ENCODE data around the gene MAMDC2. TPM values are rescaled to one million over a fixed set of nuclear protein-coding genes. Genes with fewer than 3 reads are reported as not detected.

Gene MAMDC2
- total RNA-seq, 1 experiment from 2014 or later = 4.6 TPM

GRCh38 chr9:70105147-70105546 lies 61.5 kb downstream of the MAMDC2 start:
- no peak overlapping the region for H3K4ac ChIP-seq (ENCODE audit: low read depth, low read length)
- H2BK20ac ChIP-seq (ENCODE audit: low read depth, low read length, poor library complexity, severe bottlenecking) = no peak overlapping the region
- H3K27ac Mint-ChIP-seq = no peak overlapping the region
- H3K27me3 ChIP-seq (ENCODE audit: insufficient read depth, low read length) = no peaks in the 10 kb centered on the region
- H2BK15ac ChIP-seq (ENCODE audit: low read depth, low read length) = no peak overlapping the region
- H3K4me3 Mint-ChIP-seq = no peak overlapping the region
- no peaks in the 10 kb centered on the region for H3K23me2 ChIP-seq (ENCODE audit: insufficient read length, low read depth, low read length, poor library complexity, severe bottlenecking)
- H3K79me1 ChIP-seq (ENCODE audit: insufficient read depth, low read depth, low read length, poor library complexity, severe bottlenecking) = no peaks in the 10 kb centered on the region
- no peak overlapping the region for H2BK5ac ChIP-seq (ENCODE audit: insufficient read length, low read length)
- H2AFZ ChIP-seq (ENCODE audit: low read length) = no peak overlapping the region
- H3K56ac ChIP-seq (ENCODE audit: insufficient read length, low read depth, low read length) = no peak overlapping the region
- no peak overlapping the region for H2BK120ac ChIP-seq (ENCODE audit: low read depth, low read length, poor library complexity, severe bottlenecking)
- no peak overlapping the region for H4K8ac ChIP-seq (replicated peaks; ENCODE audit: insufficient read length, low read depth, low read length)
- H3K79me2 ChIP-seq (ENCODE audit: insufficient read depth, low read length) = no peaks in the 10 kb centered on the region
- WGBS (ENCODE audit: extremely low coverage, insufficient read length, low lambda C conversion rate) = 100% methylated on average over 2 of the region's 5 CpGs
- no peak overlapping the region for H3K23ac ChIP-seq (ENCODE audit: insufficient read length, low read depth, low read length)
- no peaks in the 10 kb centered on the region for H4K20me1 ChIP-seq (ENCODE audit: control insufficient read depth, insufficient read depth, insufficient read length)
- H3K27me3 Mint-ChIP-seq (ENCODE audit: low read depth) = no peaks in the 10 kb centered on the region; the same call in 1 of the 2 replicates
- TF ChIP-seq CTCF (conservative IDR thresholded peaks at IDR 0.05) = no peak
- H4K5ac ChIP-seq (ENCODE audit: insufficient read length, low read depth, low read length) = no peak overlapping the region
- H3K9me3 ChIP-seq (ENCODE audit: control insufficient read depth, low read depth, low read length) = no peaks in the 10 kb centered on the region
- H3K36me3 Mint-ChIP-seq (ENCODE audit: insufficient read depth in 1 of 3, low read depth in 3 of 3) = 0 out of 7 replicates have a peak, but pooled peaks cover 0 to 2% (median 0%) of the 10 kb centered on the region in 3 experiments
- no peak overlapping the region for H3K18ac ChIP-seq (ENCODE audit: insufficient read length, low read depth, low read length)
- H3K4me1 Mint-ChIP-seq = peaks cover 8% of the 10 kb centered on the region in 2 experiments
- no peak overlapping the region for H3T11ph ChIP-seq (ENCODE audit: low read length)
- no peak overlapping the region for H3K27ac ChIP-seq (ENCODE audit: insufficient read length, low read depth, low read length)
- H3K9me3 Mint-ChIP-seq = no peaks in the 10 kb centered on the region
- DNase-seq = no peak
- peaks cover 3% of the 10 kb centered on the region; the same call in 1 of the 2 replicates for H3K4me1 ChIP-seq (ENCODE audit: insufficient read depth, low read length)
- no peak overlapping the region for H2AK5ac ChIP-seq (ENCODE audit: insufficient read length, low read length)
- no peak overlapping the region for H3K9ac ChIP-seq (ENCODE audit: extremely low read depth, insufficient read length, low read length)
- H4K91ac ChIP-seq (ENCODE audit: insufficient read length, low read depth, low read length) = no peak overlapping the region
- H3K14ac ChIP-seq (ENCODE audit: insufficient read depth, low read length) = no peak overlapping the region
- H2BK12ac ChIP-seq (ENCODE audit: insufficient read length, low read depth, low read length) = no peak overlapping the region
- H3K4me2 ChIP-seq (ENCODE audit: insufficient read depth, insufficient read length, low read length) = no peak overlapping the region
